ENCODE data around the gene ARHGAP18. TPM values are rescaled to one million over a fixed set of nuclear protein-coding genes. Genes with fewer than 3 reads are reported as not detected.

ARHGAP18 gene
- total RNA-seq, 1 donor from 2014 or later: 57.9 TPM

GRCh38 chr6:129539032-129539431 is 170.9 kb downstream of the ARHGAP18 start:
- no peaks in the 10 kb centered on the region for H3K4me1 ChIP-seq
- H3K9me3 ChIP-seq: no peaks in the 10 kb centered on the region
- DNase-seq: no peak
- H3K36me3 ChIP-seq: peaks cover 7% of the 10 kb centered on the region
- no peak for ATAC-seq
- no peak overlapping the region for H3K27ac ChIP-seq
- TF ChIP-seq, protein P1, sequence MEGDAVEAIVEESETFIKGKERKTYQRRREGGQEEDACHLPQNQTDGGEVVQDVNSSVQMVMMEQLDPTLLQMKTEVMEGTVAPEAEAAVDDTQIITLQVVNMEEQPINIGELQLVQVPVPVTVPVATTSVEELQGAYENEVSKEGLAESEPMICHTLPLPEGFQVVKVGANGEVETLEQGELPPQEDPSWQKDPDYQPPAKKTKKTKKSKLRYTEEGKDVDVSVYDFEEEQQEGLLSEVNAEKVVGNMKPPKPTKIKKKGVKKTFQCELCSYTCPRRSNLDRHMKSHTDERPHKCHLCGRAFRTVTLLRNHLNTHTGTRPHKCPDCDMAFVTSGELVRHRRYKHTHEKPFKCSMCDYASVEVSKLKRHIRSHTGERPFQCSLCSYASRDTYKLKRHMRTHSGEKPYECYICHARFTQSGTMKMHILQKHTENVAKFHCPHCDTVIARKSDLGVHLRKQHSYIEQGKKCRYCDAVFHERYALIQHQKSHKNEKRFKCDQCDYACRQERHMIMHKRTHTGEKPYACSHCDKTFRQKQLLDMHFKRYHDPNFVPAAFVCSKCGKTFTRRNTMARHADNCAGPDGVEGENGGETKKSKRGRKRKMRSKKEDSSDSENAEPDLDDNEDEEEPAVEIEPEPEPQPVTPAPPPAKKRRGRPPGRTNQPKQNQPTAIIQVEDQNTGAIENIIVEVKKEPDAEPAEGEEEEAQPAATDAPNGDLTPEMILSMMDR (IDR thresholded peaks at IDR 0.05): no peak
- H3K4me3 ChIP-seq: no peak overlapping the region
- intact Hi-C loops (cut with DNase I): no loop called here
- no peaks in the 10 kb centered on the region for H3K27me3 ChIP-seq (ENCODE audit: low read depth)

DNA sequence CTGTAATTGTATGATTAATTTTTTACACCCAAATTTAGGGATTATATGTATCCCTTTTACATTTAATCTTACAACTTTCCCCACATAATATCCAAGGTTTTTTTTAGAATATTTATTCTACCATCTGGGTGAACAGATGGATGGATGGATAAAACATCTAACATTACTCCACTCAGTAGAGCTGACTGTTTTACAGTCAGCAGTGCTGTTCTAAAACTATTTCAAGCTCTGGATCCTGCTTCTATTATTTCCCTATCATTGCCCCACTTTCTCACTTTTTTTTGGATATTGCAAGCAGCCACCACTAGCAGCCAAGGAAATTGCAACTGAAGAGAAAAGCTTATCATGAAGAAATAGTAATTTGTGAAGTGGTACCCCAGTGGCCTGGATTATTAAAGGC is 173.7 kb downstream of the ARHGAP18 start:
- no peak overlapping the region for H3K4me3 ChIP-seq
- H3K9me3 ChIP-seq: no peaks in the 10 kb centered on the region
- DNase-seq: no peak
- TF ChIP-seq, protein P1 (IDR thresholded peaks at IDR 0.05): no peak
- intact Hi-C loops (cut with DNase I): no loop called here
- H3K36me3 ChIP-seq: peaks cover 7% of the 10 kb centered on the region
- no peaks in the 10 kb centered on the region for H3K4me1 ChIP-seq
- H3K27me3 ChIP-seq (ENCODE audit: low read depth): no peaks in the 10 kb centered on the region
- ATAC-seq: no peak
- no peak overlapping the region for H3K27ac ChIP-seq

- no peak for DNase-seq
- no peaks in the 10 kb centered on the region for H3K27me3 ChIP-seq (ENCODE audit: low read depth)
- no peaks in the 10 kb centered on the region for H3K9me3 ChIP-seq
- H3K27ac ChIP-seq: no peak overlapping the region
- H3K4me1 ChIP-seq: no peaks in the 10 kb centered on the region
- peaks cover 7% of the 10 kb centered on the region for H3K36me3 ChIP-seq
- no peak for ATAC-seq
- no peak overlapping the region for H3K4me3 ChIP-seq
- intact Hi-C loops (cut with DNase I): no loop called here
- TF ChIP-seq, protein P1 (IDR thresholded peaks at IDR 0.05): no peak
Observed at GRCh38 chr6:129534926-129535325, 175.1 kb downstream of the ARHGAP18 start.

Other genes starting within 250 kb of the ARHGAP18 start
- not detected for gene TMEM244, start 151.1 kb upstream of the ARHGAP18 start, total RNA-seq